ENCODE data around the gene ESYT2.

The ESYT2 gene

GRCh38 chr7:158802535-158803366 is 26.6 kb downstream of the ESYT2 start:
- DNase-seq = no peak

- no peak for DNase-seq
These were observed 30.6 kb downstream of the ESYT2 start for GRCh38 chr7:158798741-158799140.

- DNase-seq = no peak
These were observed 32.6 kb downstream of the ESYT2 start for GRCh38 chr7:158796667-158797066.

- DNase-seq = no peak
These were observed 34.0 kb downstream of the ESYT2 start for GRCh38 chr7:158795272-158795671.

- DNase-seq = no peak
These were observed 38.2 kb downstream of the ESYT2 start for GRCh38 chr7:158791107-158791506.

- DNase-seq = no peak
These were observed 39.5 kb downstream of the ESYT2 start for GRCh38 chr7:158789842-158790241.

GRCh38 chr7:158786898-158787297 is 42.4 kb downstream of the ESYT2 start:
- DNase-seq = no peak

GRCh38 chr7:158784270-158784669 is 45.0 kb downstream of the ESYT2 start:
- DNase-seq = no peak

GRCh38 chr7:158783595-158783994 is 45.7 kb downstream of the ESYT2 start:
- no peak for DNase-seq

GRCh38 chr7:158782761-158783401 is 46.4 kb downstream of the ESYT2 start:
- no peak for DNase-seq

GRCh38 chr7:158781974-158782664 is 47.2 kb downstream of the ESYT2 start:
- no peak for DNase-seq

- no peak for DNase-seq
These were observed 47.9 kb downstream of the ESYT2 start for GRCh38 chr7:158781217-158781973.

- DNase-seq = no peak
These were observed 50.0 kb downstream of the ESYT2 start for GRCh38 chr7:158779061-158780000.

GRCh38 chr7:158778471-158778870 is 50.8 kb downstream of the ESYT2 start:
- DNase-seq = no peak

GRCh38 chr7:158777793-158778192 is 51.5 kb downstream of the ESYT2 start:
- no peak for DNase-seq

GRCh38 chr7:158776474-158776873 is 52.8 kb downstream of the ESYT2 start:
- no peak for DNase-seq

GRCh38 chr7:158774952-158775351 is 54.4 kb downstream of the ESYT2 start:
- DNase-seq = no peak

- DNase-seq = no peak
These were observed 56.4 kb downstream of the ESYT2 start for GRCh38 chr7:158772916-158773315.

GRCh38 chr7:158771213-158771834 is 58.0 kb downstream of the ESYT2 start:
- no peak for DNase-seq

GRCh38 chr7:158767707-158768106 is 61.6 kb downstream of the ESYT2 start:
- no peak for DNase-seq

- DNase-seq = no peak
These were observed 62.6 kb downstream of the ESYT2 start for GRCh38 chr7:158766570-158767281.
